ENCODE results near the gene STAMBPL1. TPM values are rescaled to one million over a fixed set of nuclear protein-coding genes. Genes with fewer than 3 reads are reported as not detected.
A peak's percentile ranks its signal among the peaks of the same experiment; 100 is the strongest.

STAMBPL1 gene
- total RNA-seq, 1 experiment from 2014 or later = 25.2 TPM

GRCh38 chr10:88881320-88881719, 1.3 kb downstream of the STAMBPL1 start:
- BruUV-seq (replicated peaks) = TSS peak; percentile 81
- TF ChIP-seq TCF7L2 (IDR thresholded peaks at IDR 0.05; ENCODE audit: low read depth, low read length) (no peak), SIN3A (IDR thresholded peaks at IDR 0.05; ENCODE audit: borderline replicate concordance, insufficient read depth, low read depth, low read length) (no peak), CTCF (IDR thresholded peaks at IDR 0.05) (no peak), REST (IDR thresholded peaks at IDR 0.05; ENCODE audit: insufficient read depth in 1 of 2, low read depth in 2 of 2, low read length in 1 of 2) (no peak), POLR2AphosphoS5 (IDR thresholded peaks at IDR 0.05; ENCODE audit: low read depth, low read length) (no peak)
- in situ Hi-C loops (cut with HindIII; ENCODE audit: low pct_unique_long_range_greater_than_20kb, low sequenced_read_pairs) = no loop called here
- Histone ChIP-seq H3K9me3 (ENCODE audit: control insufficient read depth, insufficient read depth, low read depth, low read length) (peaks cover 4% of the 10 kb centered on the region; the same call in 1 of the 2 replicates), H3K27ac (ENCODE audit: low read length) (peak overlapping the region; percentile 100), H3K27me3 (ENCODE audit: control insufficient read depth, insufficient read depth, low read length) (no peaks in the 10 kb centered on the region), H3K4me3 (ENCODE audit: low read depth in 2 of 2, low read length in 2 of 2) (peak overlapping the region; percentile 67 to 72), H3K4me1 (ENCODE audit: control insufficient read depth, insufficient read depth, low read length) (peaks cover 53% of the 10 kb centered on the region), H3K36me3 (ENCODE audit: control insufficient read depth, insufficient read depth, low read length) (no peaks in the 10 kb centered on the region)
- POLR2A ChIA-PET = no interaction called here
- CTCF ChIA-PET = interaction anchor here (0.9 kb wide), 1 partner anchor 44 kb away, joined by 4 read pairs; no protein-coding TSS in a partner anchor
- intact Hi-C loops (cut with micrococcal nuclease; ENCODE audit: unreplicated experiment) = no loop called here
- no peak for ATAC-seq
- peak; percentile 43 for DNase-seq (ENCODE audit: low read depth, low spot score)

GRCh38 chr10:88881922-88882645, 2.0 kb downstream of the STAMBPL1 start:
- peaks cover under 1% of the 10 kb centered on the region; the same call in 1 of the 2 replicates for H3K9me3 ChIP-seq (ENCODE audit: control insufficient read depth, insufficient read depth, low read depth, low read length)
- no peaks in the 10 kb centered on the region for H3K27me3 ChIP-seq (ENCODE audit: control insufficient read depth, insufficient read depth, low read length)
- DNase-seq (ENCODE audit: low read depth, low spot score) (peak; percentile 53), ATAC-seq (no peak)
- peak overlapping the region; percentile 67 to 72 for H3K4me3 ChIP-seq (ENCODE audit: low read depth in 2 of 2, low read length in 2 of 2)
- no peaks in the 10 kb centered on the region for H3K36me3 ChIP-seq (ENCODE audit: control insufficient read depth, insufficient read depth, low read length)
- in situ Hi-C loops (cut with HindIII; ENCODE audit: low pct_unique_long_range_greater_than_20kb, low sequenced_read_pairs) = no loop called here
- peak overlapping the region; percentile 100 for H3K27ac ChIP-seq (ENCODE audit: low read length)
- POLR2A ChIA-PET = interaction anchor here (0.6 kb wide), 1 partner anchor 189 kb away, joined by 3 read pairs; no protein-coding TSS in a partner anchor
- BruUV-seq (replicated peaks) = TSS peak; percentile 97
- TF ChIP-seq REST (IDR thresholded peaks at IDR 0.05; ENCODE audit: insufficient read depth in 1 of 2, low read depth in 2 of 2, low read length in 1 of 2) (no peak), TCF7L2 (IDR thresholded peaks at IDR 0.05; ENCODE audit: low read depth, low read length) (no peak), POLR2AphosphoS5 (IDR thresholded peaks at IDR 0.05; ENCODE audit: low read depth, low read length) (no peak), CTCF (IDR thresholded peaks at IDR 0.05) (no peak), SIN3A (IDR thresholded peaks at IDR 0.05; ENCODE audit: borderline replicate concordance, insufficient read depth, low read depth, low read length) (no peak)
- intact Hi-C loops (cut with micrococcal nuclease; ENCODE audit: unreplicated experiment) = no loop called here
- CTCF ChIA-PET = interaction anchor here (0.6 to 0.9 kb wide), 2 partner anchors 45 to 52 kb away, joined by 4 read pairs; no protein-coding TSS in a partner anchor
- H3K4me1 ChIP-seq (ENCODE audit: control insufficient read depth, insufficient read depth, low read length) = peaks cover 60% of the 10 kb centered on the region
